ENCODE measurements around the gene RAB7B.

DNA sequence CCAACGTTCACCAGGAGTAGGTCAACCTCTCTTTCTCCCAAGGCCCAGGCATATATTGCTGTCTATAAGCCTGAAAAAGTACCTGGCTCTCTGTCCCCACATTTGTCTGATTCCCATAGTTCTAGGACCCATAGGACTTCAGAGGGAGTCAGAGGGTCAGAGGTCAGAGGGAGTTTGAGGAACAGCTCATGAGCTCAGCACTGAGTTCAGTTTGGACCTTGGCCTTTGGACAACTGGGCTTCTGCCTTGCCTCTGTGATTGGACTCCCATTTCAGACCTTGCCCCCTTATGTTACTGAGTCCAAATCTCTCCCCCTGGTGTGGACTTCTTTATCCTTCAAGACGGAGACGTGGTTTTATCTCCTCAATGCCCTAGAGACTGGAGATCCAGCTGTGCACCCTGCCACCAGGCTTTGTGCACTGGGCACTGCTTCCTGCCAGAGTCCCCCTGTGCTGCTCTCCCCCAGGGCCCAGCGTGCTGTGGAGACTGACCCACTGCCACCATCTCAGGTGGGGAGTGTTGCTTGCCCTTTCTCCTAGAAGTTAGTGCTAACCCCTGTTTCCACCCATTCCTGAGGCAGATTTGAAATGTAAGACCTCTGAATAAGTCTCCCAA, 17.3 kb upstream of the RAB7B start:
- TF ChIP-seq POLR2A (IDR thresholded peaks at IDR 0.05; ENCODE audit: low read length) (no peak), GATA1 (IDR thresholded peaks at IDR 0.05; ENCODE audit: low read depth, low read length) (no peak)
